H9 (cell line): ENCODE results near the gene BCAS1. TPM values are rescaled to one million over a fixed set of nuclear protein-coding genes. Genes with fewer than 3 reads are reported as not detected.

Experiments used
- DNase-seq: peaks from one replicate; pipeline ENCODE4 v3.0.0-alpha.2; 2017
- H2AFZ ChIP-seq: one replicate; pipeline ENCODE4 v1.6.1; 2013; ENCODE audit warnings: mild to moderate bottlenecking, low read length, control low read depth, moderate library complexity
- H2AK5ac ChIP-seq: 2 replicates; pipeline ENCODE4 v1.6.1; 2013; ENCODE audit warnings: low read length, control low read depth, mixed read lengths; ENCODE audit not compliant: insufficient read length
- H2BK120ac ChIP-seq: one replicate; pipeline ENCODE4 v1.6.1; 2013; ENCODE audit warnings: low read depth, mild to moderate bottlenecking, low read length, control low read depth, inconsistent platforms; ENCODE audit not compliant: poor library complexity, severe bottlenecking
- H2BK12ac ChIP-seq: 2 replicates; pipeline ENCODE4 v1.6.1; 2013; ENCODE audit warnings: low read length, control low read depth, mixed read lengths, low read depth; ENCODE audit not compliant: insufficient read length
- H2BK15ac ChIP-seq: 2 replicates; pipeline ENCODE4 v1.6.1; 2013; ENCODE audit warnings: low read depth, low read length, control low read depth
- H2BK20ac ChIP-seq: one replicate; pipeline ENCODE4 v1.6.1; 2013; ENCODE audit warnings: low read depth, mild to moderate bottlenecking, low read length, control low read depth, inconsistent platforms; ENCODE audit not compliant: poor library complexity, severe bottlenecking
- H2BK5ac ChIP-seq: 2 replicates; pipeline ENCODE4 v1.6.1; 2013; ENCODE audit warnings: low read length, control low read depth, mixed read lengths; ENCODE audit not compliant: insufficient read length
- H3K14ac ChIP-seq: 2 replicates; pipeline ENCODE4 v1.6.1; 2013; ENCODE audit warnings: low read length, control low read depth; ENCODE audit not compliant: insufficient read depth
- H3K18ac ChIP-seq: 2 replicates; pipeline ENCODE4 v1.6.1; 2013; ENCODE audit warnings: low read depth, mild to moderate bottlenecking, mixed read lengths, low read length, control low read depth; ENCODE audit not compliant: insufficient read length
- H3K23ac ChIP-seq: 2 replicates; pipeline ENCODE4 v1.6.1; 2013; ENCODE audit warnings: low read length, control low read depth, mixed read lengths, low read depth; ENCODE audit not compliant: insufficient read length
- H3K23me2 ChIP-seq: 2 replicates; pipeline ENCODE4 v1.6.1; 2013; ENCODE audit warnings: low read depth, mild to moderate bottlenecking, mixed read lengths, low read length, control low read depth; ENCODE audit not compliant: insufficient read length, poor library complexity, severe bottlenecking
- H3K27ac ChIP-seq: 2 replicates; pipeline ENCODE4 v1.5.1; 2013; ENCODE audit warnings: low read length, control low read depth, mixed read lengths, low read depth; ENCODE audit not compliant: insufficient read length
- H3K27me3 ChIP-seq: 2 replicates; pipeline ENCODE4 v1.6.1; 2013; ENCODE audit warnings: low read length, control low read depth, inconsistent platforms; ENCODE audit not compliant: insufficient read depth
- H3K4ac ChIP-seq: 2 replicates; pipeline ENCODE4 v1.6.1; 2013; ENCODE audit warnings: low read depth, mild to moderate bottlenecking, control low read depth, inconsistent platforms, low read length, moderate library complexity
- H3K4me1 ChIP-seq: 2 replicates; pipeline ENCODE4 v1.6.1; 2013; ENCODE audit warnings: low read length, control low read depth, inconsistent platforms; ENCODE audit not compliant: insufficient read depth
- H3K4me2 ChIP-seq: 2 replicates; pipeline ENCODE4 v1.6.1; 2013; ENCODE audit warnings: low read length, control low read depth, mixed read lengths; ENCODE audit not compliant: insufficient read length, insufficient read depth
- H3K56ac ChIP-seq: 2 replicates; pipeline ENCODE4 v1.6.1; 2013; ENCODE audit warnings: low read depth, mild to moderate bottlenecking, mixed read lengths, low read length, control low read depth; ENCODE audit not compliant: insufficient read length
- H3K79me1 ChIP-seq: 2 replicates; pipeline ENCODE4 v1.6.1; 2013; ENCODE audit warnings: low read depth, mild to moderate bottlenecking, moderate library complexity, low read length, control low read depth, inconsistent platforms; ENCODE audit not compliant: insufficient read depth, poor library complexity, severe bottlenecking
- H3K79me2 ChIP-seq: 2 replicates; pipeline ENCODE4 v1.6.1; 2013; ENCODE audit warnings: low read length, control low read depth, inconsistent platforms; ENCODE audit not compliant: insufficient read depth
- H3K9ac ChIP-seq: 2 replicates; pipeline ENCODE4 v1.6.1; 2013; ENCODE audit warnings: low read length, control low read depth, mixed read lengths; ENCODE audit not compliant: insufficient read length; ENCODE audit errors: extremely low read depth
- H3K9me3 ChIP-seq: one replicate; pipeline ENCODE4 v1.6.1; 2013; ENCODE audit warnings: low read depth, low read length, inconsistent platforms; ENCODE audit not compliant: control insufficient read depth
- H3T11ph ChIP-seq: one replicate; pipeline ENCODE4 v1.6.1; 2013; ENCODE audit warnings: mild to moderate bottlenecking, low read length, control low read depth, inconsistent platforms
- H4K20me1 ChIP-seq: one replicate; pipeline ENCODE4 v1.6.1; 2013; ENCODE audit not compliant: control insufficient read depth, insufficient read length, insufficient read depth
- H4K5ac ChIP-seq: 2 replicates; pipeline ENCODE4 v1.6.1; 2013; ENCODE audit warnings: low read depth, mild to moderate bottlenecking, mixed read lengths, low read length, control low read depth; ENCODE audit not compliant: insufficient read length
- H4K8ac ChIP-seq: replicated peaks from 2 replicates; pipeline ENCODE4 v1.6.1; 2013; ENCODE audit warnings: low read length, control low read depth, mixed read lengths, low read depth; ENCODE audit not compliant: insufficient read length
- H4K91ac ChIP-seq: 2 replicates; pipeline ENCODE4 v1.6.1; 2013; ENCODE audit warnings: low read depth, mild to moderate bottlenecking, moderate library complexity, mixed read lengths, low read length, control low read depth; ENCODE audit not compliant: insufficient read length
- H3K27ac Mint-ChIP-seq, 3 experiments: 2 replicates in 2 of 3; 3 replicates in 1 of 3; pipeline ENCODE4 v1.8.0; 2020 to 2021; ENCODE audit warnings: mixed read lengths in 3 of 3, mild to moderate bottlenecking in 1 of 3, moderate library complexity in 1 of 3
- H3K27me3 Mint-ChIP-seq: 2 replicates; pipeline ENCODE4 v1.8.0; 2021; ENCODE audit warnings: low read depth, mild to moderate bottlenecking, moderate library complexity, mixed read lengths
- H3K36me3 Mint-ChIP-seq, 3 experiments: 2 replicates in 2 of 3; 3 replicates in 1 of 3; pipeline ENCODE4 v1.8.0; 2020 to 2021; ENCODE audit warnings: low read depth in 3 of 3, mixed read lengths in 3 of 3; ENCODE audit not compliant: insufficient read depth in 1 of 3
- H3K4me1 Mint-ChIP-seq, 2 experiments: 2 replicates each; pipeline ENCODE4 v1.8.0; 2020; ENCODE audit warnings: mixed read lengths in 2 of 2
- H3K4me3 Mint-ChIP-seq, 2 experiments: 2 replicates in 1 of 2; 3 replicates in 1 of 2; pipeline ENCODE4 v1.8.0; 2020 to 2021; ENCODE audit warnings: mild to moderate bottlenecking in 2 of 2, mixed read lengths in 2 of 2, moderate library complexity in 1 of 2
- H3K9me3 Mint-ChIP-seq, 2 experiments: 2 replicates in 1 of 2; 3 replicates in 1 of 2; pipeline ENCODE4 v1.8.0; 2020; ENCODE audit warnings: mild to moderate bottlenecking in 2 of 2, mixed read lengths in 2 of 2, moderate library complexity in 1 of 2
- WGBS: extraction: QIAGEN DNeasy Blood & Tissue Kit; methylation state at CpG from one replicate; pipeline ENCODE4 v1.1.7; 2013; ENCODE audit warnings: missing lambda C conversion rate, low lambda C conversion rate, mixed read lengths; ENCODE audit not compliant: insufficient read length; ENCODE audit errors: extremely low coverage; 5-methylcytosine and 5-hydroxymethylcytosine counted together
- long read RNA-seq: library from polyadenylated mRNA; unstranded; transcript quantifications from one replicate; pipeline ENCODE4 v2.0.0, GENCODE V29; 2020
- total RNA-seq: library from RNA; stranded (reverse); gene quantifications from 2 replicates; pipeline ENCODE4 v1.2.1, GENCODE V29; 2021
- TF ChIP-seq, protein P1 (sequence below): fragments of 200-600 bp; sonication (generic); conservative IDR thresholded peaks from 3 replicates; pipeline ENCODE4 v1.8.0; 2021; ENCODE audit warnings: antibody characterized with exemption, mild to moderate bottlenecking

Gene BCAS1, protein sequence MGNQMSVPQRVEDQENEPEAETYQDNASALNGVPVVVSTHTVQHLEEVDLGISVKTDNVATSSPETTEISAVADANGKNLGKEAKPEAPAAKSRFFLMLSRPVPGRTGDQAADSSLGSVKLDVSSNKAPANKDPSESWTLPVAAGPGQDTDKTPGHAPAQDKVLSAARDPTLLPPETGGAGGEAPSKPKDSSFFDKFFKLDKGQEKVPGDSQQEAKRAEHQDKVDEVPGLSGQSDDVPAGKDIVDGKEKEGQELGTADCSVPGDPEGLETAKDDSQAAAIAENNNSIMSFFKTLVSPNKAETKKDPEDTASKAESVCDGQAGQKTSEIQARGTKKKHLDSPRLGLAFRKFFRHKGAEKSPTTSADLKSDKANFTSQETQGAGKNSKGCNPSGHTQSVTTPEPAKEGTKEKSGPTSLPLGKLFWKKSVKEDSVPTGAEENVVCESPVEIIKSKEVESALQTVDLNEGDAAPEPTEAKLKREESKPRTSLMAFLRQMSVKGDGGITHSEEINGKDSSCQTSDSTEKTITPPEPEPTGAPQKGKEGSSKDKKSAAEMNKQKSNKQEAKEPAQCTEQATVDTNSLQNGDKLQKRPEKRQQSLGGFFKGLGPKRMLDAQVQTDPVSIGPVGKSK
- 0.15 and 0.37 TPM in 2 replicates for total RNA-seq
- long read RNA-seq, partial matches to known transcripts, result 0 of 4 reads
- long read RNA-seq, other reads (novel, unspliced or antisense), result 4 of 4 reads

DNA sequence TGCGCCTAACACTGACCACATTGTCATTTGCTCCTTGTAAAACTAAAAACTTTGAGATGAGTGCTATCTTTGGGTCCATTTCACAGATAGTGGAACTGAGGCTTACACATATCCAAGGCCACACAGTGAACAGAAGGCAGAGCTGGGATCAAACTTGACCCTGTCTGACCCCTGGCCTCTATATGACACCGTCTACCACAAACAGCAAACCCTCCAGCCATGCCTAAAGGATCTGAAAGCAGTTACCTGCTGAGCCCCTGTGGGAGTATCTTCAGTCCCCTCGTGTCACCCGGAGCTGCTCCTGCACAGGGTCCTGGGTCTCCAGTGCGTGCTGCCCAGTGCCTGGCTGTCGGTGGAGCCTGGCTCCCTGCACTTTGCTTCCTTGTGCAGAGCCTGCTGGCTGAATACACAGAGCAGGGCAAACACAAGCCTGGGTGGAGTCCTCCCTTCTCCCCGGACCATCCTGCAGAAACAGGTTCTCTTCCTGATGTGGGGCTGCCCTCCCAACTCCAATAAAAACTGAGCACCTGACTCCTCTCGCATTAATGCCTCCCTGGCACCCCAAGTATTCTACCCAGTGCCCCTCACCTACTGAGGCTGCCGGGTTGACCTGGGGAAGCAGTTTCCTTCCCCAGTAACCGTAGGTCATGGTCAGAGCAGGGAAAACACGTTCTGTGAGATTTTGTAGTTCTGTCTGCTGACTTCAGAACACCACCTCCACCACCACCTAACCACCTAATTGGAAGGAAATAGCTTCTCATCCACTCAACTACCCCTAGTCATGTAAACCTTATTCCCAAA, at the start of gene BCAS1:
BCAS1 (minus strand) TSS at position 408 of the 801 bp plus-strand sequence. CDS start 11,876 bp downstream, outside the sequence.
- Mint-ChIP-seq H3K4me3 (no peak within 1 kb of the TSS), H3K9me3 (no peaks in the 10 kb centered on the region), H3K4me1 (peaks cover 37 to 39% of the 10 kb centered on the region in 2 experiments), H3K36me3 (no peaks in the 10 kb centered on the region; a peak in 1 of 7 replicates), H3K27ac (peak within 1 kb of the TSS in 2 of 3 experiments; percentile 53 to 76; a peak in 3 of 7 replicates), H3K27me3 (no peaks in the 10 kb centered on the region; the same call in 1 of the 2 replicates)
- WGBS, result no CpG with 5 or more reads among the region's 11 CpGs
- Histone ChIP-seq H4K91ac (no peak within 1 kb of the TSS), H3T11ph (no peak within 1 kb of the TSS), H3K79me1 (no peaks in the 10 kb centered on the region), H4K5ac (no peak within 1 kb of the TSS), H3K56ac (no peak within 1 kb of the TSS), H2BK15ac (no peak within 1 kb of the TSS), H3K18ac (no peak within 1 kb of the TSS), H2BK12ac (no peak within 1 kb of the TSS), H3K27me3 (no peaks in the 10 kb centered on the region), H4K20me1 (no peaks in the 10 kb centered on the region), H3K9me3 (no peaks in the 10 kb centered on the region), H3K23me2 (no peaks in the 10 kb centered on the region), H3K4ac (no peak within 1 kb of the TSS), H3K9ac (no peak within 1 kb of the TSS), H3K4me2 (no peak within 1 kb of the TSS), H2AFZ (no peak within 1 kb of the TSS), H2BK20ac (no peak within 1 kb of the TSS), H3K14ac (no peak within 1 kb of the TSS), H3K27ac (no peak within 1 kb of the TSS), H3K23ac (no peak within 1 kb of the TSS), H3K79me2 (no peaks in the 10 kb centered on the region), H3K4me1 (peaks cover 10% of the 10 kb centered on the region; the same call in 1 of the 2 replicates), H2BK5ac (no peak within 1 kb of the TSS), H4K8ac (no peak within 1 kb of the TSS), H2BK120ac (no peak within 1 kb of the TSS), H2AK5ac (no peak within 1 kb of the TSS)
- TF ChIP-seq, protein P1, sequence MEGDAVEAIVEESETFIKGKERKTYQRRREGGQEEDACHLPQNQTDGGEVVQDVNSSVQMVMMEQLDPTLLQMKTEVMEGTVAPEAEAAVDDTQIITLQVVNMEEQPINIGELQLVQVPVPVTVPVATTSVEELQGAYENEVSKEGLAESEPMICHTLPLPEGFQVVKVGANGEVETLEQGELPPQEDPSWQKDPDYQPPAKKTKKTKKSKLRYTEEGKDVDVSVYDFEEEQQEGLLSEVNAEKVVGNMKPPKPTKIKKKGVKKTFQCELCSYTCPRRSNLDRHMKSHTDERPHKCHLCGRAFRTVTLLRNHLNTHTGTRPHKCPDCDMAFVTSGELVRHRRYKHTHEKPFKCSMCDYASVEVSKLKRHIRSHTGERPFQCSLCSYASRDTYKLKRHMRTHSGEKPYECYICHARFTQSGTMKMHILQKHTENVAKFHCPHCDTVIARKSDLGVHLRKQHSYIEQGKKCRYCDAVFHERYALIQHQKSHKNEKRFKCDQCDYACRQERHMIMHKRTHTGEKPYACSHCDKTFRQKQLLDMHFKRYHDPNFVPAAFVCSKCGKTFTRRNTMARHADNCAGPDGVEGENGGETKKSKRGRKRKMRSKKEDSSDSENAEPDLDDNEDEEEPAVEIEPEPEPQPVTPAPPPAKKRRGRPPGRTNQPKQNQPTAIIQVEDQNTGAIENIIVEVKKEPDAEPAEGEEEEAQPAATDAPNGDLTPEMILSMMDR, result no peak
- no peak for DNase-seq
